Fibroblast of skin of right quadriceps (primary cell): Measurements from ENCODE around the gene MAN2A2.

ENCODE experiments used
- DNase-seq: peaks from one replicate; pipeline ENCODE4 v3.0.0-alpha.2; 2013

MAN2A2 gene

DNA sequence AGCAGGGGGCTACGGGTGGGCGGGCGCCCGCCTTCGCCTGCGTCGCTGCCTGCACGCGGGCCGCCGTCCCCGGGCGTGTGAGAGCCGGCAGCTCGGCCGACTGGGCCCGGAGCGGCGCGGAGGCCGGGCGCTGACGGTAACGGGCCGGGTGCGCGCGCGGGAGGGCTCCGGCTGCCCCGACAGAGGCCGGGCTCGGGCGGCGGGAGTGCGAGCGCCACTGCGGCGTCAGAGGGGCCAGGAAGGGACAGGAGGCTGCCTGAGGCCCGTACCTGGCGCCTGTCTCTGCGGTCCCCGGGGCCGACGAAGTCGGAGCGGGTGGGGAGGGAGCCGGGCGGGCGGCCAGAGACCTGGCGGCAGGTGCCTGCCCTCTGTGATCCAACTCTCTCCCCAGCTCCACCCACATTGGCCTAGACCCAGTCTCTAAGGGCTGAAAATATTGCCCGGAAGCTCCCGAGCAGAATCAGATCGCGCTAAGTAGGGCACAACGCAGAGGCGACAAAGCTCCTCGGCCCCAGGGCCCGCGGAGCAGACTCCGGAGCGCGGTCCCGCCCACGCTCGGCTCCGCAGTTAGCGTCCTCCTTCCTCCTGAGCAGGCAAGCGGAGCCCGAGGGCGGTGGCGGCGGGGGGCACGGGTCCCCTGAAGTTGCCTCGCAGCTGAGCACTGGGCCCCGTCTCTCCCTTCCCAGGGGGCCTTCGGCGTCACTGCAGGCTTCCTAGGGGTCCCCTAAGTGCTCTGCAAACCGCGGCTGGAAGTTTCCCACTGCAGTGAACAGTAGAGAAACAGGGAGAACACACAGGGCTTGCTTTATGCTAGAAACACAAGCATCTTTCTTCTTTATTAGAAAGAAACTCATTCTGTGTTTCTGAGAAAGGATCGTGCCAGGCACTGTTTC, at the start of gene MAN2A2:
TSS of gene MAN2A2 (plus strand) at position 463 of the 893 bp plus-strand sequence. CDS start 906 bp downstream, outside the sequence.
- peak; percentile 19 for DNase-seq

DNA sequence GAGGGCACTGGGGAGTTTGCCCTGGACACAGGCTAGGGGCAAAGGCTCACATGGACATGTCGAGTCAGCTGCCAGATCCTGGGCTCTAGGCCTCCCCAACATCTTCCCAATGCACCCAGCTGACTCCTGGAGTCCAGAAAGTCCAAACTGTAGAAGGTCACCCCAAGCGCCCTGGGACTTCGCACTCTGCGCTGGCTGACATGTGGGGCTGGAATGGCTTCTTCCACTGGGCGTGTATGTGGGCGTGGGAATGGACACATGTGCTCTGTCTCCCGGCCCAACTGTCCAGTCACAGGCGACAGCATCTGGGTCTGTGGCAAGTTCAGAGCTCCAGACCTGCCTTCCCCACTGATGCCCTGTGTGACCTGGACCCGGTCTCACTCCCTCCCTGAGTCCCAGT, 48.0 kb upstream of the MAN2A2 start:
- no peak for DNase-seq

DNA sequence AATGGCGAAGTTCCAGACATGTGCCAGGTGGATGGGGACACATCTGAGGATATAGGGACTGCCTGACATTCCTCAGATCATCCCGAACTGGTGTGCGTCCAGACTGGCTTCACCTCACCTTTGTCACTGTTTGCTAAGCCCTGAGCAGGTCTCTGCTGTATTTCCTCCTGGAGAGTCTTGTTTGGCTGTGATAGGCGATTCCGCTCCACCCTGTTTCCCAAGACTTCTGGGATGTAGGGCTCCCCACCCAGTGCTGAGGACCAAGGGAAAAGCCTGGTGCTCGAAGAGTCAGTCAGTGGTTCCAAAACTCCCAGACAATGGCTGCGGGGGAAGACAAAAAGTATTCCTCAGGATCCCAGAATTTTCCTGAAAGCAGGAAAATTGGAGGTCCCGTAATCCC, 45.8 kb upstream of the MAN2A2 start:
- DNase-seq = no peak

DNA sequence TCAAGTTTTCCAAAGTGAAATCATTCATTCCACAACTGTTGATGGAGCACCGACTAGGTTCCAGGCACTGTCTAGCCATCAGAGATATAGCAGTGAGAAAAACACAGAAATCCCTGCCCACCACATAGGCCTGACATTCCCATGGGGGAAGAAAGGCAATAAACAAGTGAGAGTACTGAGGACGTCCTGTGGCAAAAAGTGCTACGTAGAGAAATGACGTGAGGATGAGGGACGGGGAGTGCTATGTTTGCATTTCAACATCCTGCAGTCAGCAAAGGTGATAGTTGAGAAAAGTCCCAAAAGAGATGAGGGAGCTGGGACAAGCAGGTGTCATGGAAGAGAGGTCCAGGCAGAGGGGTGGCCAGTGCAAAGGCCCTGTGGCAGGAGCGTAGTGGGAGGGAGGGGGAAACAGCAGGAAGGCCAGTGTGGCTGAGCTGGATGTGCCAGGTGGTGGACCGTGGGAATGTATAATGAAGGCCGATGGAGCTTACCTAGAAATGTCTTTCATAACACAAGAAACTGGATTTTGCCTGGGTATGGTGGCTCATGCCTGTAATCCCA, 45.1 kb upstream of the MAN2A2 start:
- DNase-seq = no peak

DNA sequence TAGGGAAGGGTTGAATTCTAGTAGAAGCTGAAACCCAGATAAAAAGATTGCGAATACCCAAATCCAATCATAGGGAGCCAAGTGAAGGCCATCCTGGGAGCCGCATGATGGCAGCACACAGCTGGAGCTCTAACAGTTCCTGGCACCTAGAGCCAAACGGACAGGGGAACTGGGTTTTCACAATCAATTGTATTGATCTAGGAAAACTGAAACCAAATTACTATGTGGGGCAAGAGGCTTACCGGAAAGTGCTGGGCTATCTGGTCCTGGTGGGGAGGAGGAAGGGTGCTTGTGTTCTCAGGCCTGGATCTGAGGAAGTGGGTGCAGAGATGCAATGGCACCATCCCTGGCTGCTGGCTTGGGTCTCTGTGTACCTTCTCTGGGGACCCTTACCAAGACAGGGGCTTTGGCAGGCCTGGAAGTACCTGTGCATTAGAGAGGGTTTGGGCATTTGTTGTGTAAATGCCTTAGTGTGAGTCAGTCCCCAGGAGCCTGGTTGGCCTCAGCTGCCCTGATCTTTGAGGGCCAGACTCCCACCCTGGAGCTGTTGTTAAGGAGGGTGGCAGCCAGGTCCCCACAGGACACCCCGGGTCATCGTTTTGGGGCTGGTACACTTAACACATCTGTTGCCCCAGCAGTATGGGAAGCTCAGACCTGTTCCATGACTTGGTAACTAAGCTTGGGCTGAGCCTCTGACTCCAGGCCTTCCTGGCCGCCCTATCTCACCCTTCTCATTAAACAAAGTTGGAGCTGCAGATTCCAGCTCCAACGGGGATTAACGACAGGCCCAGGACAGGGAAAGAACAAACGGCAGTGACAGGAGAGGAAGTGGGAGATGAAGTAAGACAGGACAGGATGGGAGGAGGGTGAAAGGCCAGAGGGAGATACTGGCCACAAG, 43.6 kb upstream of the MAN2A2 start:
- DNase-seq = no peak

DNA sequence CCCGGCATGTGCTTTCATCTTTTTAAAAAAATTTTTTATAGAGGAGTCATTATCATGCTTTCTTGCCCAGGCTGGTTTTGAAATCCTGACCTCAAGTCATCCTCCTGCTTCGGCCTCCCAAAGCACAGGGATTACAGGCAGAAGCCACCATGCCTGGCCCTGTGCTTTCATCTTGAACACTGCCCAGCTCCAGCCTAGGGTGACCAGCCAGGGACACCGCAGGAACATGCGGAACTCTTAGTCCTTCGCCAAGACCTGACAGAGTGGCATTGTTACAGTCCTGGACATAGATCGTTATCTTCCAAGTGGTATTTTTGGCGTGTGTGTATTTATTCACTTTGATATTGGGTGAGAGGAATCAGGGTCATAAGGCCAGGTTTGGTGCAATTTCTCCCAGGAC, 42.7 kb upstream of the MAN2A2 start:
- no peak for DNase-seq

DNA sequence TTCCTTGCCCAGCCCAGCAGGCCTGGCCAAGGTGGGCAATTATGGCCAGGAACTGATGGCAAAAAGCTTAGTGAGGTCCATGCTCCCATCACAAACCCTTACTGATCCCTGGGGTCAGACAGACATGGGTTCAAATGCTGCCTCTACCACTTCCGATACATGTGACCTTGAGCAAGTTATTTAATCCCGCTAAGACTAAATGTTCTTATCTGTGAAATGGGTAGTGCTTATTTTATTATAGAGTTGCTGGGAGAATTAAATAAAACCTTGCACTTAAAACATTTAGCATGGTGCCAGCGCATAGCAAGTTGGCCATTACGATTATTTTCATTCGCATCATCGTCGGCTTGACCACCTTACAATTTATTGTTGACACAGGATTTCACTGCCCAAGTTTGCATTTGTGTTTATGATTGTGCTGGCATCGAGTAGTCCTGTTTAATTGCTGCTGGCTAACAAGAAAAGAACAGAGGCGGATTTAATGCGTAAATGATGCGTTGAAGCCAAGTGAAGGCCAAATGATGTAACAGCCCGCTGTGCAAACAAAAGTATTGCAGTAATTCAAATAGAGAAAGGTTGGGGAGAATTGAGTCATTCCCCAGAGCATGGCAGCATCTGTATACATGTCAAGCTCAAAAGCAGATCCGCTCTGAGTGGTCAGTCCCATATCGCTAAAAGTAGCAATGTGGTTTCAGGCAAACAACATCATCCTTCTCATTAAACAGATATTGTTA, 42.0 kb upstream of the MAN2A2 start:
- DNase-seq = no peak

DNA sequence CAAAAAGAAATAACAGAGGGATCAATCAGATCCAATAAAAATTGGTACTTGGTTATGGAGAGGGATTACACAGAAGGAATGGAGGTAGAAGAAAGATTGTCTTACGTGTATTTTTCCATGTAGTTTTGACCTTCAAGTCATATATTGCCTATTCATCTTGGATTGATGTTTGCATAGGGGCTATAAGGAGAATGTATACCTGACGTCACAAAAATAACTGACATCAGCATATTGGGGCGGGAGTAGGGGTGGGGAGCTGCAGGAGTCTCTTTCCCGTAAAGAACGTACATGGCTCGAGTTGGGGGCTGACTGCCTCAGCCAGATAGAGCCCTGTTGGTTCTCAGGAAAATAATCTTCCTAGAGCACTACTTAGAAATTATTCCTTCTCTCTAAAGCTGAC, 40.6 kb upstream of the MAN2A2 start:
- DNase-seq = no peak

DNA sequence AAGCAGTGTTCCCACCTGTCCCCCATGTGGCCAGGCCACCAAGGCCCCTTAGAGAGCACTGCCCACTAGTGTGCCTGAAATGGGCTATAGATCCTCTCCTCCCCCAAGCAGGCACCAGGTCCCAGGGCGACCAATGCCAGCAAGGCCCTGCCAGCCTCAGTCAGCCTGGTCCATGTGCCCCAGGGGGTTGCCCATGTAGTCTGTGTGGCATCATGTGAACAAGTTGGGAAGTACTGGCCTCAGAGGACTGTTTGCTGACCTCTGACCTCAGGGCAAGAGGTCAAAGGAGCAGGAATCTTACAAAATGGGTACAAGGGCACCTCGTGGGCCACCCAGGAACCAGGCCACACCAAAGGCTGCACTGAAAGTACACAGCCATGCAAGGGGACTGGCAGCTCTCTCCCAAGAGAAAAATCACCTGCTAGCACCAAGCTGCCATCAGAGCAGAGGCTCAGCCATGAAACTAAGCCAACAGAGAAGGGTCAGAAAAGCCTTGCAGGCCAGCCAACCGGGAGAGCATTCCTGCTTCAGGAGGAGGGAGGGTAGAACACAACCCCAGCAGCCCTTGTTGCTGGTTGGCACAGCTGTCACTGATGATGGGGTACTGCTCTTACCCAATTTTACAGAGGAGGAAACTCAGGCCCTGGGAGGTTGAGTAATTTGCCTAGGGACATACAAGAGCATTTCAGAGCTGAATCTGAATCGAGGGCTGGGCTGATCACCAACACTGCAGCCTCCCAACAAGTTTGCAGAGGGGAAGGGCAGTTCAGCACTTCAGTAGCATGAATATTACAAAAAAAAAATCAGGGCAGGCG, 39.9 kb upstream of the MAN2A2 start:
- DNase-seq = no peak

DNA sequence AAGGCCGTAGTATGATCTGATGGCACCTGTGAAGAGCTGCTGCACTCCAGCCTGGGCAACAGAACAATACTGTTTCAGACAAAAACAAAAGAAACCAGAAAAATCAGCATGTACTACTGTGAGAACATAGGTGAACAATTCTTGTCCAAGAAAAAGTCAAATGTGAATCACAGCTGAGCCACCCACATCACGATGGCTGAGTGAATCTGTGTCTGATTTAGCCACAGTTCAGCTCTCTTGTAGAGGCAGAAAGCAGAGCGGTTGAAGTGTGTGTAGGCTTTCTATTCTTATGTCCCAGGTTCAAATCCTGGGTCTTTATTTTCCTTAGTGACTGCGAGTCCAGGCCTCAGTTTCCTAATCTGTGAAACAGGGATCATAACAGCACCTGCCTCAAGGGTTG, 39.1 kb upstream of the MAN2A2 start:
- no peak for DNase-seq

DNA sequence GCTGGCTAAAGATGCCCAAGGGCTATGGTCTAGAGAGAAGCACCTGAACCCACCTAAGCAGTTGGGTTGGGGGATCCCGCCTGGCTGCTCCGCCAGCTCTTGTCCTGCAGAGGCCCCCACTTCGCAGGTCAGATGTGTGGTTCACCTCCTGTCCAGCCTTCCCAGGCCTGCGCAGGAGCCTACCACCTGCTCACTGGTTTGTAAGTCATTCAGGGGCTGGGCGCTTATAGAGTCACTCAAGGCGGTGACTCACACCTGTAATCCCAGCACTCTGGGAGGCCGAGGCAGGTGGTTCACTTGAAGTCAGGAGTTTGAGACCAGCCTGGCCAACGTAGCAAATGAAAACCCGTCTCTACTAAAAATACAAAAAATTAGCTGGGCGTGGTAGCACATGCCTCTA, 38.6 kb upstream of the MAN2A2 start:
- DNase-seq = no peak

DNA sequence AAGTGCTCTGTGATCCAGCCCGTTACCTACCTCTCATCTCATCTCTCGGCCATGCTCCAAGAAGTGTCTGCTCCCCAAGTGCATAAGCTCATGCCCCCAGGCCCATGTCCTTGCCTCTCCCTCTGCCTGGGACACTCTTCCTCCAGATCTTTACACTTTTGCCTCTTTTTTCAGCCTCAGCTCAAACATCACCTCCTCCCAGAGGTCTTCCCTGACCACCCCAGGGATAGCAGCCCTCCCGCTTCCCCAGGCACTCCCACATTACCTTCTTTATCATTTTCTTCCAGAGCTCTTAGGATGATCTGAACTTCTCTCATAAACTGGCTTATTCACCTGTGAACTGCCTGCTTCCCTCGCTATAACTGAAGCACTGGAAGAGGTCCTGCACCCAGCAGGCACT, 37.4 kb upstream of the MAN2A2 start:
- DNase-seq = no peak

DNA sequence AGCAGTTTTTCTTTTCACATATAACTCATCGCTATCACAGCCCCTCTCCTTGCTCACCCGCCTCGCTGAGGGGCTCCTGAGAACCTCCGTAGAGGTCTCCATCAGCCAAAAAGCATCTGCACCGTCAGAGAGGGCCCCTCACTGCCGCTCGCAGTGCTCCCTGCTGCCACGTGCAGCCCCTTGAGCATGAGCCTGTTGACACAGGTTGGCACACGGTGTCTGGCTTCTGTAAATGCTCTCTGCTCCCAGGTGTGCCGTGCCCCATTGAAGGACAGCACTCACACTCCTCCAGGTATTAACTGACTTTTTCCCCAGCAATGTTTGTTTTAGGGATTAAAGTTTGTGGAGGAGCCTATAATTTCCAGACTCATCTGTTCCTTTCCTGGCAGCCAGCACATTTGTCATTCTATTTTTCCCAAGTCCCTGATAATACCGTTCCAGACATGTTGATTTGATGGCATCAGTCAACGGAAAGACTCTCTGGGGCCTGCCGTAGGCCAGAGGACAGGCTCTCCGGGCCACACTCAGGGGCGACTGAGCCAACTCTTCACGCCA, 36.9 kb upstream of the MAN2A2 start:
- no peak for DNase-seq

DNA sequence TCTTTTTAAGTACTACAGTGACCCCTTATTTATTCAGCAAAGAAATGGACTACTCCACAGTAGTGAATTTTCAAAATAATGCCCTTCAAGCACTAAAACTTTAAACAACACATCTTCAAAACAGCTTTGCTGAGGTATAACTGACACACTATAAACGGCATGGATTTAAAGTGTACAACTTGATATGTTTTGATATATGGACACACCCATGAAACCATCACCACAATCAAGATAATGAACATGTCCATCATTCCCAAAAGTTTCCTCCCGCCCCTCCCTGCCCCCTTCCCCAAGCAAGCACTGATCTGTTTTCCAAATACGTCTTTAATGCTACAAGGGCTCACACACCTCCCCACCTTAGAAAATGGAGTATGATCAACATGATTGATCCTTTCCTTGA, 36.3 kb upstream of the MAN2A2 start:
- DNase-seq = no peak

DNA sequence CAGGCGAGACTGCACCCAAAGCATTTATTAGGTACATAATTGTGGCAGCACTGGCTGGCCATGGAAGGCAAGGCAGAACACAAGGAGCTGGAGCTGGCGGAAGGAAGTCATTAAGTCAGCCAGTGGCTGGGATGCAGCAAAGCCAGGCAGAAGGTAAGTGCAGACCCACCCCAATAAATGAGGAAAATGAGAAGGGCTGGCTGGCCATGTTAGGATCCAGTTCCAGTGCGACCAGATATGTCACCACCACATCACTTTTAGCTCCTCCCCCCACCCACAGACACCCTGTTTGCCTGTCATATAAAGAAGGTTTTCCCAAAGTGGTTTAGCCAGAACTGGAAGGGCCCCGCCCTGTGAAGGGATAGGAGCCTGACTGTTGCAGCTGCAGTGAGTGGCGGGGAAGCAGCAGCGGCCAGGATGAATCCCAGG, 34.8 kb upstream of the MAN2A2 start, which contains the start of gene FURIN:
TSS of gene FURIN (plus strand) at position 328 of the 429 bp plus-strand sequence. CDS start 7,153 bp downstream, outside the sequence.
- no peak for DNase-seq

DNA sequence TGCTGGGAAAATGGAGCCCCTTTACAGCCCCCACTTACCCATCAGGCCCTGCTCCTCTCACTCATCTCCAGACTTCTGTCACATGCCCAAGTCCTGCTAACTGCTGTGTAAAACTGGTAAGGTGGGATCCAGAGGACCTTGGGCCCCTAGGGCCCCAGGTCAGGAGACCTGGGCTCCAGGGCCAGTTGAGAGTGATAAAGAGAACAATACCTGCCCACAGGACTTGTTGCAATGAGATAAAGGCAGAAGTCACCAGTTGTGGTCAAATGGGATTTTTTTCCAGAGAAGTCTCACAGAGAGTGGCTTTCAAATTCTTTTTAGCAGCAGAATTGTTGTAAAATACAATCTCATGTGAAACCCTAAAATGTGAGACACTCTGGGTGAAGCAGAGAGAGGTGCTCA, 34.0 kb upstream of the MAN2A2 start:
- DNase-seq = no peak

DNA sequence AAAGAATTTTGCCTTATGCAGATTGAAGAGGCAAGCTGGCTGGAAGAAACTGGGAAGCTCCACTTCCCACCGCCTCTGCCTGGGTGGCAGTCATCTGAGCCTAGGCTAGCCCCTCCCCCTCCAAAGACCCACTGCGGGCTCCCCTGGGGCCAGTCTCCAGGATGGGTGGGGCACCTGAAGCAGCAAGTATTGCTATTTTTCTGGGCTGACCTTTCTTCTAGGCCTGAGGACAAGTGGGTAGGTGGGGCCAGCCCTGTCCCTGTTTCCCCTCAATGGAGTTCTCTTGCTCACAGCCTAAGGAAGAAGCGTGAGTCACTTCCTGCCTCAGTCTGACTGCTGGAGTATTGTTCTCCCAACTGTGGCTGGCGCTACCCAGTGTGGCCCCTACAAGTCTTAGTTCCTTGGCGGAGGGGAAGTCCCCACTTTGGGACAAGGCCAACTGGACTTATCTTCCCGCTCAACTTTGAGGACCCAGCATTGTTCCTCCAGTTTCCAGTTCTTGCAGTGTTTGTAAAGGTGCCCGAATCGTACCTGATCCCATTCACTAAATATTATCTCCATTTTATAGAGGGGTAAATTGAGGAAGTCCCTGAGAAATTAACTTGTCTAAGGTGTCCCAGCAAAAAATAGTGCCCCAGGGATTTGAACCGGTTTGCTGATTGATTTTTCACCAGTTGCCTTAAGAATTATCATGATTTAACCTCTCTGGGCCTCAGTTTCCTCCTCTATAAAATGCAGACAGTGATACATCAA, 33.3 kb upstream of the MAN2A2 start:
- peak; percentile 82 for DNase-seq

DNA sequence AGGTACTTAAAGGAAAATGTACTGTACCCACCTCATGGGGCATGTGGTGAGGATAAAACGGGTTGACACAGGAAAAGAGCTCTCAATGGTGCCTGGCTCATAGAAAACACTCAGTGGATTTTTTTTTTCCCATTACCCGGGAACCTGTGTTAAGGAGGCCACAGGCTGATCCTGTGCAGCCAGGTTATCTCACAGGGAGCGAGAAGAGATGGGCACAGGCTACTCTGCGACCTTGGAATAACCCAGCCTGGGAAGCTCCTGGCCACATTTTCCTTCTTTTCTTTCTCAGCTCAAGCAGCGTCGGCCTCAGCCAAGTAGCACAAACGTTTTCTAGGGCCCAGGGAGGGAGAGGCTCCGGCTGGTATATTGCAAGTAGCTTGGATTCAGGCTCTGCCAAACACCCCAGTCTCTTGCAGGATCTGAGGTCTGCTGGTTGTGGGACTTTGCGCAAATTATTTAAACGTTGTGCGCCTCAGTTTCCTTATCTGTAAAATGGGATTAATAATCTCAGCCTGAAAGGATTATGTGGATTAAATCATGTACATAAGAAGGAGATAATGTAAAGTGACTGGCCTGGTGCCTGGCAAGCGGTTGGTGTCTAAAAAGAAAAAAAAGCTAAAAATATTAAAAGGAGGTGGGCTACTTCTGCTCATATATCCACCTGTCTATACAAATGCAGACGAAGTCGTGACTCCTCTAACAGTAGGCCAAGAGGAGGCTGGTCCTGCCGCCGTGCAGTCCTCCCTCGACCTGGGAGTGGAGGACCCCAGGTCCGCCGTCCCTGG, 32.6 kb upstream of the MAN2A2 start:
- no peak for DNase-seq

DNA sequence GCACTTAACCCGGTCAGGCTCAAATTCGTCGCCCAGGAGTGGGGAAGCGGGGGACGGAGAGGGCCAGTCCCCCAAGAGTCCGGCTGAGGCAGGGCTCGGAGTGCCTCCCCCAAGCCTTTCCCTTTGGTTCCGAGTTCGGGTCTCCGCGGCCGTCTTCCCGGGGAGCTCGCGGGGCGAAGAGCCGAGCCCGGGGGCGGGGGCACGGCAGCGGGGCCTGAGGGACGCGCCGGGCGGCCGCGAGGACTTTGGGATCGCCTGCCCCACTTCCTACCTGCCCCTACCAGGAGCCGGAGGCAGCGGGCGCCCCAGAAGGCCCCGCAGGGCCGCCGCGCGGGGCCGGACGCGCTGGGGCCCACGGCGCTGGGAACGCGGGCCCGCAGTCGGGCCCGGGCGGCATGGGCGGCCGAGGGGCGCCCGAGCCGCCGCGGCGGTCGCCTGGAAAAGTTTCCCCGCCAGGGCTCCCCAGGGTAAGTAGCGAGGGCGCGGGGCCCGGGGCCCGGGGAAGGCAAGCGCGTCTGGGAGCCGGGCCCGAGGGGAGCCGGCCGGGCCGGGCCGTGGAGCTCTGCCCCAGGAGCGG, 31.9 kb upstream of the MAN2A2 start:
- peak; percentile 30 for DNase-seq
